Right atrium auricular region (tissue), 2 donors: ENCODE results near the gene NIT1. TPM values are rescaled to one million over a fixed set of nuclear protein-coding genes. Genes with fewer than 3 reads are reported as not detected.

Source experiments
- DNase-seq: peaks from one replicate; pipeline ENCODE4 v3.0.0-alpha.2; 2019; ENCODE audit warnings: low spot score
- H3K27ac ChIP-seq, 2 donors: fragments of 200-600 bp; sonication (generic); 1 replicate in 1 of 2; 2 replicates in 1 of 2; pipeline ENCODE4 v1.5.1; 2016 to 2019
- H3K27me3 ChIP-seq, 2 donors: fragments of 200-600 bp; sonication (generic); one replicate each; pipeline versions ENCODE4 v1.5.1 to v1.6.0; 2017 to 2019
- H3K36me3 ChIP-seq: fragments of 200-600 bp; sonication (generic); one replicate; pipeline ENCODE4 v1.5.1; 2016
- H3K4me1 ChIP-seq, 2 donors: fragments of 200-600 bp; sonication (generic); one replicate each; pipeline versions ENCODE4 v1.5.1 to v1.6.0; 2017 to 2019
- H3K4me3 ChIP-seq, 2 donors: fragments of 200-600 bp; sonication (generic); 1 replicate in 1 of 2; 2 replicates in 1 of 2; pipeline ENCODE4 v1.5.1; 2017 to 2019; ENCODE audit warnings: mild to moderate bottlenecking in 1 of 2, moderate library complexity in 1 of 2
- H3K9me3 ChIP-seq, 2 donors: fragments of 200-600 bp; sonication (generic); one replicate each; pipeline ENCODE4 v1.5.1; 2019
- total RNA-seq, 2 donors: library from RNA; depleted of rRNA; stranded (reverse); fragments of >200 nt; gene quantifications; one replicate each; pipeline ENCODE4 v1.1.0, GENCODE V29; 2016
- TF ChIP-seq, protein P1 (sequence below), 2 donors: fragments of 200-600 bp; sonication (generic); IDR thresholded peaks; one replicate each; pipeline ENCODE4 v1.5.1; 2019; ENCODE audit warnings: antibody characterized with exemption in 2 of 2

Gene NIT1
- total RNA-seq, 2 donors from 2014 or later = 19.1 to 26.0 TPM

DNA sequence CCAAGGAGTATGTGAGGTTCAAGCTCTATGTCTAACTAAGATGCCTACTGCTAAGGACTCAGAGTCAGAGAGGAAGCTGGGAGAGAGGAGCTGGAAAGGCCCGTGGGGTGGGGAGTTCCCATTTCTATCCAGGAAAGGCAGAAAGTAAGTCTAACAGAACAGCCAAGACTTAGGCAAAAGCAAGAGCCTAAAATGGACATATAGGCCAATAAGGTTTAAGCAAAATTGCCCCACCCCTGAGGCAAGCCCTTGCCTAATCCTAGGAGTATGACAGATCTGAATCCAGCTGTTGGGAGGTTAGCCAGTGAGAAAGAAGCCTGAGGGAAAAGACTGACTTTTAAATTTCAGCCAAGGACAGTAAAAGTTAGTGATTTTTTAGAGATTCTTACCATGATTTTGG is 21.4 kb upstream of the NIT1 start:
- DNase-seq = peak; percentile 90
- TF ChIP-seq, protein P1, sequence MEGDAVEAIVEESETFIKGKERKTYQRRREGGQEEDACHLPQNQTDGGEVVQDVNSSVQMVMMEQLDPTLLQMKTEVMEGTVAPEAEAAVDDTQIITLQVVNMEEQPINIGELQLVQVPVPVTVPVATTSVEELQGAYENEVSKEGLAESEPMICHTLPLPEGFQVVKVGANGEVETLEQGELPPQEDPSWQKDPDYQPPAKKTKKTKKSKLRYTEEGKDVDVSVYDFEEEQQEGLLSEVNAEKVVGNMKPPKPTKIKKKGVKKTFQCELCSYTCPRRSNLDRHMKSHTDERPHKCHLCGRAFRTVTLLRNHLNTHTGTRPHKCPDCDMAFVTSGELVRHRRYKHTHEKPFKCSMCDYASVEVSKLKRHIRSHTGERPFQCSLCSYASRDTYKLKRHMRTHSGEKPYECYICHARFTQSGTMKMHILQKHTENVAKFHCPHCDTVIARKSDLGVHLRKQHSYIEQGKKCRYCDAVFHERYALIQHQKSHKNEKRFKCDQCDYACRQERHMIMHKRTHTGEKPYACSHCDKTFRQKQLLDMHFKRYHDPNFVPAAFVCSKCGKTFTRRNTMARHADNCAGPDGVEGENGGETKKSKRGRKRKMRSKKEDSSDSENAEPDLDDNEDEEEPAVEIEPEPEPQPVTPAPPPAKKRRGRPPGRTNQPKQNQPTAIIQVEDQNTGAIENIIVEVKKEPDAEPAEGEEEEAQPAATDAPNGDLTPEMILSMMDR (IDR thresholded peaks at IDR 0.05) = no peak
- H3K27ac ChIP-seq = peak overlapping the region in 1 of 2 donors; percentile 57

DNA sequence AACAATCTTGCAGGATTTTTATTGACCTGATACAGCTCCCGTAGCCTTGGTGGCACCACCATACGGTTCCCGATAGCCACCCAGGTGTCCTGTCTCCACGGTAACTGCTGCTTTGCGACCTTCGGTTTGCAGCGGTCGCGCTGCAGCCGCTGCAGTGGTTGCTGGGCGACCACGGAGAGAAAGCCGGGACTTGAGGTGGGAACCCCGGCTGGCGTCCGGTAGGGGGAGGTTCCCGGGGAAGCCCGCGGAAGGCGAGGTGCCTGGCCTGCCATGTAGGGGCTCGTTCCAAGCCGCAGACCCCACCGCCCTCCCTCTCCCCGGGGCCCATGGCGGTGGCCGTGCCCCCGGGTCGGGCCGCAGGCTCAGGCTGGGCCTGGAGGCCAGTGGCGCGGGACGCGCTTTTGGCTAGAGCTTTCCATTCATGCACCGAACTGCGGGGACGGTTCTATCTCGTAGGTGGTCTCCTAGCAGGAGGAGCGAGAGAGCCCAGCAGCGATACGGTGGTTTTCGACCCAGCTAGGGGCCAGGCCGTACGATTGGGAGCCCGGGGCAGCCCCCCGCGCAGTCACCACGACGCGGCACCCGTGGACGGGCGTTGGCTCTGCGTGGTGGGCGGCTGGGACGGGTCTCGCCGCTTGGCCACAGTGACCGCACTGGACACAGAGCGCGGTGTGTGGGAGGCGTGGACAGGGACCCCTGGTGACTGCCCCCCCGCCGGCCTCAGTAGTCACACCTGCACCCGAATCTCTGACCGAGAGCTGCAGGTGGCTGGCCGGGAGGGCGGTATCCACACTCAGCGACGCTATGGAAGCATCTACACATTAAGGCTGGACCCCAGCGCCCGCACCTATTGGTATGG is 19.5 kb upstream of the NIT1 start, which contains the start of gene KLHDC9:
Gene KLHDC9 (plus strand): TSS at position 152 of the 859 bp plus-strand sequence. CDS start 175 bp downstream, at position 327.
- H3K9me3 ChIP-seq = no peaks in the 10 kb centered on the region
- no peaks in the 10 kb centered on the region for H3K27me3 ChIP-seq
- peak within 1 kb of the TSS; percentile 48 to 66 for H3K4me3 ChIP-seq
- H3K4me1 ChIP-seq = peaks cover 0 to 23% of the 10 kb centered on the region in 2 donors
- TF ChIP-seq, protein P1 (IDR thresholded peaks at IDR 0.05) = no peak
- H3K36me3 ChIP-seq = peaks cover 24% of the 10 kb centered on the region
- peak within 1 kb of the TSS; percentile 57 to 58 for H3K27ac ChIP-seq
- DNase-seq = no peak

More for the DNA sequence above, 21.4 kb upstream of the NIT1 start:
- no peak overlapping the region for H3K4me3 ChIP-seq
- H3K36me3 ChIP-seq = peaks cover 12% of the 10 kb centered on the region
- no peaks in the 10 kb centered on the region for H3K9me3 ChIP-seq
- H3K4me1 ChIP-seq = peaks cover 0 to 23% of the 10 kb centered on the region in 2 donors
- H3K27me3 ChIP-seq = no peaks in the 10 kb centered on the region

DNA sequence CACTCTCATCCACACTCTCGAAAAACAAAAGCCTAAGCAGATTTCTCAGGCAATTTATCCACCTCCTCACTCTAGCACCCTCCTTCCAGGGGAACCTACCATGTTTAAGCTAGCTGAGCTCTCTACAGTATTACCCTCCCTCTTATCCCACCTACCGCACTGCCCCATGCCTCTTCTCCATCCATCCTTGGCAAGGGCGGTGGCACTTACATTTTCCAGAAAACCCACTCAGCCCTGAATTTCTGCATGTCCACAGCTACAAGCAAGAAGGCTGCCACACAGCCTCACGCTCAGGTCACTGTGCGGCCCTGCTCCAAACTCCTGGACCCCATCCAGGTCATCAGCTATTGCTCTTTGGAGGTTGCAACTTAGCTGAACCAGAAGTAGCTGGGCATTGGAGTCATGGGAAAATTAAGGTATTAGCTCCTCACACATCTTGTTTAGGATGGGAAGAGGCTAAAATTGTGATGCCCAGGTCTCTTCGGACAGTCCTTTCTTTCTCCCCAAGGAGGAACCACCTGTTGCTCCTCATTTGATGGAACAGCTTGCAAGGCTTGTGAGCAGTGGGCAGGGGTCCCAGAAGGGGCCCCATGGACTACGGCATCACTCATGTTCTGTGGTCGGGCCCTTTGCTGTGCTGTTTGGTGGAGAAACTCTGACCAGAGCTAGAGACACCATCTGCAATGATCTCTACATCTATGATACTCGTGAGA is 18.7 kb upstream of the NIT1 start:
- H3K4me1 ChIP-seq = peaks cover 0 to 23% of the 10 kb centered on the region in 2 donors
- no peaks in the 10 kb centered on the region for H3K9me3 ChIP-seq
- H3K36me3 ChIP-seq = peaks cover 24% of the 10 kb centered on the region
- DNase-seq = no peak
- no peaks in the 10 kb centered on the region for H3K27me3 ChIP-seq
- TF ChIP-seq, protein P1 (IDR thresholded peaks at IDR 0.05) = no peak
- peak overlapping the region in 1 of 2 donors; percentile 66 for H3K4me3 ChIP-seq
- no peak overlapping the region for H3K27ac ChIP-seq

DNA sequence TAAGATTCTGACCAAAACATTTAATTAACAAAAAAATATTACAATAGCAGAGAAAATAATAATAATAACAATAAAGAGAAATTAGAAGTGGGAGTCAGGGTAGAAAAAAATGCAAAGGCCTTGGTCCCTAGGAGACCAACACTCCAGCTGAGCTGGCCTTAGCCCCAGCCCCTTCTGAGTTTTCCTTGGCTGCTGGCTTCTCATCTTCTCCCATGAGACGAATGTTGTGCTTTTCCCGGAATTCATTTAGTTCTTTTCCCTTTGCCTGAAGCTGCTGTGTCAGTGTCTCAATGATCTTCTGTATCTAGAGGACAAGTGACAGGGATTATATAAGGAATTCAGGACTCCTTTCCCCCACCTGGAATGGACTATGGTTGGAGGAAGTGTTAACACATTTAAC is 17.3 kb upstream of the NIT1 start:
- no peak for DNase-seq

DNA sequence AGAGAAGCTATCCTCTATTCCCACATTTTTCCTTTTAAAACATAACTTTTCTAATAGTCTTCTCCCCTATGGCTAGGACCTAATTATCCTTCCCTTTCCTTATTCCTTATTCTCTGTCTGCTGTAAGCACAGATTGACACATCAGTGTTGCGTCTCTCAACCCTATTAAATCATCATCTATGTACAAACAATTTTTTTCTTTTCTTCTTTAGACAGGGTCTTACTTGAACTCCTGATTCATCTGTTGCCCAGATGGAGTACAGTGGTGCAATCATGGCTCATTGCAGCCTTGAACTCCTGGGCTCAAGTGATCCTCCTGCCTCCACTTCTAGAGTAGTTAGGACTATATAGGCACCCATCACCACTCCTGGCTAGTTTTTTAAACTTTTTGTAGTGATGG is 11.5 kb upstream of the NIT1 start:
- no peaks in the 10 kb centered on the region for H3K27me3 ChIP-seq
- H3K4me3 ChIP-seq = no peak overlapping the region
- H3K4me1 ChIP-seq = no peaks in the 10 kb centered on the region
- TF ChIP-seq, protein P1 (IDR thresholded peaks at IDR 0.05) = no peak
- no peaks in the 10 kb centered on the region for H3K9me3 ChIP-seq
- H3K36me3 ChIP-seq = peaks cover 12% of the 10 kb centered on the region
- no peak overlapping the region for H3K27ac ChIP-seq
- no peak for DNase-seq

More for the DNA sequence above, 17.3 kb upstream of the NIT1 start:
- no peak overlapping the region for H3K27ac ChIP-seq
- H3K4me3 ChIP-seq = no peak overlapping the region
- H3K27me3 ChIP-seq = no peaks in the 10 kb centered on the region
- TF ChIP-seq, protein P1 (IDR thresholded peaks at IDR 0.05) = no peak
- H3K36me3 ChIP-seq = peaks cover 24% of the 10 kb centered on the region
- no peaks in the 10 kb centered on the region for H3K9me3 ChIP-seq
- peaks cover 0 to 23% of the 10 kb centered on the region in 2 donors for H3K4me1 ChIP-seq
